ENCODE data around the gene QPRT. TPM values are rescaled to one million over a fixed set of nuclear protein-coding genes. Genes with fewer than 3 reads are reported as not detected.
"Not testable (repeated sequence)": the region's sequence is repeated elsewhere in the genome, so short reads cannot be mapped to it uniquely, and the experiment has no call there.

The QPRT gene
- total RNA-seq, 5 donors from 2014 or later (not counting 1 experiment from before 2014, with no cell fraction given): 1.4 to 2.5 (median 2.1) TPM

DNA sequence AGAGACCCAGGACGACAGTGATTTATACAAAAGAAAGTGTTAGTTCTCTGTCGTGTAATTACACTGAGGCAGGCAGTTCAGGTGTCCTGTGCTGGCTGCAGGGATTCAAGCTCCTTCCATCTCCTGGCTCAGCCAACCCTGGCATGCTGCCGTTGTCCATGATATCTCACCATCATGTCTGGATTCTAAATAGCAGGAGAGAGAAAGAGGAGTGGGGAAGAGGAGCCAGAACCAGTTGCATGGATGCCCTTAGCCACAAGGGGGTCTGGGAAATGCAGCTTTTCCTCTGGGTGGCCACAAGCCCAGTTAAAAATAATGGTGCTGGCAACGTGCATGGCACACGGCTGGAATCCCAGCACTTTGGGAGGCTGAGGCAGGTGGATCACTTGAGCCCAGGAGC lies 57.1 kb downstream of the QPRT start:
- DNase-seq (no peak), ATAC-seq (replicated peaks in 1 of 4) (no peak)
- no peaks in the 10 kb centered on the region for H3K9me3 ChIP-seq
- H3K36me3 ChIP-seq (ENCODE audit: control insufficient read depth in 2 of 2, extremely low read depth in 1 of 2, insufficient read depth in 1 of 2, low read length in 1 of 2): peaks cover 0 to 6% of the 10 kb centered on the region in 2 donors
- Mint-ChIP-seq H3K9me3 (peaks cover 0 to 3% (median 0%) of the 10 kb centered on the region in 3 donors), H3K36me3 (peaks cover 18% of the 10 kb centered on the region), H3K27me3 (no peaks in the 10 kb centered on the region), H3K27ac (peak overlapping the region; percentile 92 to 93), H3K4me3 (peak overlapping the region in 1 of 3 donors; percentile 10), H3K4me1 (peaks cover 67 to 79% (median 74%) of the 10 kb centered on the region in 3 donors)
- ChIA-PET POLR2A (interaction anchor here (0.6 kb wide), 2 partner anchors 12 to 112 kb away, joined by 3 read pairs; no protein-coding TSS in a partner anchor), CTCF (interaction anchor here in 1 of 2 donors (0.6 kb wide), 1 partner anchor 35 kb away, joined by 5 read pairs; no protein-coding TSS in a partner anchor)
- H3K27ac ChIP-seq (ENCODE audit: low read length): peak overlapping the region; percentile 12
- H3K4me3 ChIP-seq (ENCODE audit: control insufficient read depth in 1 of 2, extremely low read depth in 1 of 2, low read length in 1 of 2): no peak overlapping the region
- WGBS (ENCODE audit: insufficient coverage): 88% methylated on average over 4 of the region's 5 CpGs
- no peaks in the 10 kb centered on the region for H3K27me3 ChIP-seq (replicated peaks in 1 of 2; ENCODE audit: control insufficient read depth in 2 of 2, extremely low read depth in 1 of 2, insufficient read depth in 2 of 2, low read length in 1 of 2)
- peaks cover 37 to 64% of the 10 kb centered on the region in 2 experiments for H3K4me1 ChIP-seq (ENCODE audit: control insufficient read depth in 1 of 2, extremely low read depth in 1 of 2, insufficient read depth in 2 of 2, low read length in 2 of 2)

- Mint-ChIP-seq H3K4me1 (peaks cover 71 to 82% (median 78%) of the 10 kb centered on the region in 3 donors), H3K27me3 (no peaks in the 10 kb centered on the region), H3K36me3 (peaks cover 24% of the 10 kb centered on the region), H3K27ac (peak overlapping the region; percentile 92 to 93), H3K9me3 (peaks cover 0 to 3% (median 0%) of the 10 kb centered on the region in 3 donors), H3K4me3 (peak overlapping the region in 1 of 3 donors; percentile 73)
- ChIA-PET CTCF (interaction anchor here in 1 of 2 donors (0.5 kb wide), 1 partner anchor 48 kb away, joined by 4 read pairs; no protein-coding TSS in a partner anchor), POLR2A (no interaction called here)
- H3K4me1 ChIP-seq (ENCODE audit: control insufficient read depth in 1 of 2, extremely low read depth in 1 of 2, insufficient read depth in 2 of 2, low read length in 2 of 2): peaks cover 44 to 65% of the 10 kb centered on the region in 2 experiments
- H3K9me3 ChIP-seq: no peaks in the 10 kb centered on the region
- no peak for DNase-seq
- no peak overlapping the region for H3K4me3 ChIP-seq (ENCODE audit: control insufficient read depth in 1 of 2, extremely low read depth in 1 of 2, low read length in 1 of 2)
- H3K27ac ChIP-seq (ENCODE audit: low read length): peak overlapping the region; percentile 32
- H3K36me3 ChIP-seq (ENCODE audit: control insufficient read depth in 2 of 2, extremely low read depth in 1 of 2, insufficient read depth in 1 of 2, low read length in 1 of 2): peaks cover 0 to 12% of the 10 kb centered on the region in 2 donors
- no peak for ATAC-seq (replicated peaks in 1 of 4)
- 100% methylated on average over 2 of the region's 6 CpGs for WGBS (ENCODE audit: insufficient coverage)
- H3K27me3 ChIP-seq (replicated peaks in 1 of 2; ENCODE audit: control insufficient read depth in 2 of 2, extremely low read depth in 1 of 2, insufficient read depth in 2 of 2, low read length in 1 of 2): no peaks in the 10 kb centered on the region
Observed at GRCh38 chr16:29736764-29737163, 57.8 kb downstream of the QPRT start.

- Mint-ChIP-seq H3K27ac (peak overlapping the region; percentile 92 to 93), H3K9me3 (no peaks in the 10 kb centered on the region), H3K4me3 (peak overlapping the region; percentile 37 to 73 (median 46)), H3K27me3 (no peaks in the 10 kb centered on the region), H3K36me3 (peaks cover 30% of the 10 kb centered on the region), H3K4me1 (peaks cover 77 to 85% (median 81%) of the 10 kb centered on the region in 3 donors)
- peaks cover 0 to 21% of the 10 kb centered on the region in 2 donors for H3K36me3 ChIP-seq (ENCODE audit: control insufficient read depth in 2 of 2, extremely low read depth in 1 of 2, insufficient read depth in 1 of 2, low read length in 1 of 2)
- 80% methylated on average over 5 of the region's 5 CpGs for WGBS (ENCODE audit: insufficient coverage)
- H3K27ac ChIP-seq (ENCODE audit: low read length): peak overlapping the region; percentile 70
- peaks cover 49 to 64% of the 10 kb centered on the region in 2 experiments for H3K4me1 ChIP-seq (ENCODE audit: control insufficient read depth in 1 of 2, extremely low read depth in 1 of 2, insufficient read depth in 2 of 2, low read length in 2 of 2)
- DNase-seq (peak in 1 of 35 experiments; percentile 13), ATAC-seq (replicated peaks in 1 of 4) (no peak)
- H3K27me3 ChIP-seq (replicated peaks in 1 of 2; ENCODE audit: control insufficient read depth in 2 of 2, extremely low read depth in 1 of 2, insufficient read depth in 2 of 2, low read length in 1 of 2): no peaks in the 10 kb centered on the region
- ChIA-PET CTCF (interaction anchor here in 1 of 2 donors (1.7 kb wide), 1 partner anchor 70 kb away, joined by 4 read pairs; no protein-coding TSS in a partner anchor), POLR2A (no interaction called here)
- no peak overlapping the region for H3K4me3 ChIP-seq (ENCODE audit: control insufficient read depth in 1 of 2, extremely low read depth in 1 of 2, low read length in 1 of 2)
- H3K9me3 ChIP-seq: no peaks in the 10 kb centered on the region
Observed at GRCh38 chr16:29737713-29738112, 58.7 kb downstream of the QPRT start.

- H3K4me3 Mint-ChIP-seq: peak overlapping the region; percentile 37 to 73 (median 66)
- Histone ChIP-seq H3K4me3 (ENCODE audit: control insufficient read depth in 1 of 2, extremely low read depth in 1 of 2, low read length in 1 of 2) (no peak overlapping the region), H3K9me3 (no peaks in the 10 kb centered on the region), H3K27ac (ENCODE audit: low read length) (peak overlapping the region; percentile 70), H3K4me1 (ENCODE audit: control insufficient read depth in 1 of 2, extremely low read depth in 1 of 2, insufficient read depth in 2 of 2, low read length in 2 of 2) (peaks cover 54 to 72% of the 10 kb centered on the region in 2 experiments), H3K36me3 (ENCODE audit: control insufficient read depth in 2 of 2, extremely low read depth in 1 of 2, insufficient read depth in 1 of 2, low read length in 1 of 2) (peaks cover 4 to 29% of the 10 kb centered on the region in 2 donors), H3K27me3 (replicated peaks in 1 of 2; ENCODE audit: control insufficient read depth in 2 of 2, extremely low read depth in 1 of 2, insufficient read depth in 2 of 2, low read length in 1 of 2) (no peaks in the 10 kb centered on the region)
- POLR2A ChIA-PET: interaction anchor here (0.5 to 1.3 kb wide), 15 partner anchors 13 to 626 kb away, joined by 3 to 14 read pairs (median 6); partner anchors contain the start of genes KIF22 (in 1 of the 2) and PAGR1 (in 1 of the 2)
- H3K27ac Mint-ChIP-seq: peak overlapping the region; percentile 92 to 93
- no peaks in the 10 kb centered on the region for H3K27me3 Mint-ChIP-seq
- peak; percentile 89 to 95 (median 90) for ATAC-seq (replicated peaks in 1 of 4)
- H3K4me1 Mint-ChIP-seq: peaks cover 82 to 86% (median 85%) of the 10 kb centered on the region in 3 donors
- CTCF ChIA-PET: interaction anchor here (0.6 to 1.8 kb wide), 13 partner anchors 9 to 77 kb away, joined by 3 to 11 read pairs (median 4); partner anchors contain the start of genes KIF22 (in 1 of the 2) and PAGR1 (in 1 of the 2)
- peaks cover 38% of the 10 kb centered on the region for H3K36me3 Mint-ChIP-seq
- no CpG with 5 or more reads among the region's 2 CpGs for WGBS (ENCODE audit: insufficient coverage)
- peak in 33 of 35 experiments; percentile 40 to 89 (median 66) for DNase-seq
- no peaks in the 10 kb centered on the region for H3K9me3 Mint-ChIP-seq
Observed at GRCh38 chr16:29738514-29738913, 59.5 kb downstream of the QPRT start.

GRCh38 chr16:29739927-29740629 lies 61.1 kb downstream of the QPRT start:
- peaks cover 82 to 91% (median 87%) of the 10 kb centered on the region in 3 donors for H3K4me1 Mint-ChIP-seq

GRCh38 chr16:29740630-29741015 lies 61.6 kb downstream of the QPRT start:
- CTCF ChIA-PET; H3K27me3 Mint-ChIP-seq; DNase-seq; H3K9me3 ChIP-seq; H3K9me3 Mint-ChIP-seq; ATAC-seq (replicated peaks in 1 of 4); H3K27me3 ChIP-seq (replicated peaks in 1 of 2; ENCODE audit: control insufficient read depth in 2 of 2, extremely low read depth in 1 of 2, insufficient read depth in 2 of 2, low read length in 1 of 2); H3K4me3 ChIP-seq (ENCODE audit: control insufficient read depth in 1 of 2, extremely low read depth in 1 of 2, low read length in 1 of 2); H3K27ac ChIP-seq (ENCODE audit: low read length): not testable (repeated sequence)
- Histone ChIP-seq H3K4me1 (ENCODE audit: control insufficient read depth in 1 of 2, extremely low read depth in 1 of 2, insufficient read depth in 2 of 2, low read length in 2 of 2) (peaks cover 61 to 85% of the 10 kb centered on the region in 2 experiments), H3K36me3 (ENCODE audit: control insufficient read depth in 2 of 2, extremely low read depth in 1 of 2, insufficient read depth in 1 of 2, low read length in 1 of 2) (peaks cover 12 to 41% of the 10 kb centered on the region in 2 donors)
- POLR2A ChIA-PET: interaction anchor here in 1 of 2 donors (1.3 kb wide), 1 partner anchor 14 kb away, joined by 5 read pairs; no protein-coding TSS in a partner anchor
- H3K4me3 Mint-ChIP-seq: peak overlapping the region in 1 of 3 donors; percentile 98
- WGBS (ENCODE audit: insufficient coverage): no CpG with 5 or more reads among the region's 11 CpGs
- peaks cover 51% of the 10 kb centered on the region for H3K36me3 Mint-ChIP-seq
- H3K4me1 Mint-ChIP-seq: peaks cover 80 to 91% (median 86%) of the 10 kb centered on the region in 3 donors
- peak overlapping the region; percentile 79 to 92 for H3K27ac Mint-ChIP-seq

More at GRCh38 chr16:29739927-29740629, 61.1 kb downstream of the QPRT start:
- H3K27ac Mint-ChIP-seq: peak overlapping the region; percentile 79 to 92
- H3K9me3 ChIP-seq; DNase-seq; H3K9me3 Mint-ChIP-seq; ATAC-seq (replicated peaks in 1 of 4); H3K4me3 ChIP-seq (ENCODE audit: control insufficient read depth in 1 of 2, extremely low read depth in 1 of 2, low read length in 1 of 2); H3K27me3 Mint-ChIP-seq; H3K27me3 ChIP-seq (replicated peaks in 1 of 2; ENCODE audit: control insufficient read depth in 2 of 2, extremely low read depth in 1 of 2, insufficient read depth in 2 of 2, low read length in 1 of 2): not testable (repeated sequence)
- H3K36me3 Mint-ChIP-seq: peaks cover 49% of the 10 kb centered on the region
- peak overlapping the region in 2 of 3 donors; percentile 0 to 98 for H3K4me3 Mint-ChIP-seq
- ChIA-PET POLR2A (interaction anchor here (0.6 to 1.2 kb wide), 2 partner anchors 38 to 45 kb away, joined by 4 read pairs; no protein-coding TSS in a partner anchor), CTCF (interaction anchor here in 1 of 2 donors (1.8 kb wide), 1 partner anchor 50 kb away, joined by 11 read pairs; the partner anchor contains the start of gene KIF22)
- Histone ChIP-seq H3K36me3 (ENCODE audit: control insufficient read depth in 2 of 2, extremely low read depth in 1 of 2, insufficient read depth in 1 of 2, low read length in 1 of 2) (peaks cover 12 to 41% of the 10 kb centered on the region in 2 donors), H3K27ac (ENCODE audit: low read length) (peak overlapping the region; percentile 70), H3K4me1 (ENCODE audit: control insufficient read depth in 1 of 2, extremely low read depth in 1 of 2, insufficient read depth in 2 of 2, low read length in 2 of 2) (peaks cover 61 to 85% of the 10 kb centered on the region in 2 experiments)
- WGBS (ENCODE audit: insufficient coverage): 100% methylated on average over 5 of the region's 6 CpGs

All from T-cell (primary cell).